CD4-positive, CD25-positive, alpha-beta regulatory T cell (primary cell): ENCODE data around the gene SNX20. TPM values are rescaled to one million over a fixed set of nuclear protein-coding genes. Genes with fewer than 3 reads are reported as not detected.

ENCODE experiments used
- ATAC-seq, 2 donors: fragments of 150-1000 bp; cut with Tn5 transposase; one replicate each; pipeline ENCODE4 v1.10.0; 2021; ENCODE audit warnings: low read depth in 2 of 2, moderate number of reproducible peaks in 2 of 2, moderate library complexity in 1 of 2
- DNase-seq, 3 donors: peaks; one replicate each; pipeline versions ENCODE4 v3.0.0 to v3.0.0-alpha.2; 2012 to 2022; ENCODE audit warnings: mixed read lengths in 1 of 3
- H3K27ac ChIP-seq: one replicate; pipeline ENCODE4 v1.7.0; 2013; ENCODE audit warnings: mild to moderate bottlenecking, low read length; ENCODE audit not compliant: insufficient read depth, poor library complexity, severe bottlenecking
- H3K27me3 ChIP-seq: one replicate; pipeline ENCODE4 v1.7.0; 2013; ENCODE audit warnings: low read length; ENCODE audit not compliant: control insufficient read depth, insufficient read depth
- H3K36me3 ChIP-seq: one replicate; pipeline ENCODE4 v1.7.0; 2013; ENCODE audit warnings: mild to moderate bottlenecking, low read length, moderate library complexity; ENCODE audit not compliant: control insufficient read depth, insufficient read depth
- H3K4me1 ChIP-seq: 2 replicates; pipeline ENCODE4 v1.7.0; 2013; ENCODE audit warnings: mild to moderate bottlenecking, low read length; ENCODE audit not compliant: insufficient read depth, control insufficient read depth, poor library complexity, severe bottlenecking
- H3K4me3 ChIP-seq: one replicate; pipeline ENCODE4 v1.7.0; 2013; ENCODE audit warnings: low read depth, mild to moderate bottlenecking, low read length, moderate library complexity
- H3K9me3 ChIP-seq, 2 experiments: 1 replicate in 1 of 2; 2 replicates in 1 of 2; pipeline ENCODE4 v1.7.0; 2013; ENCODE audit warnings: low read length in 2 of 2, mild to moderate bottlenecking in 1 of 2, moderate library complexity in 1 of 2; ENCODE audit not compliant: control insufficient read depth in 2 of 2
- H3K27ac Mint-ChIP-seq, 3 donors: one replicate each; pipeline ENCODE4 v1.8.0; 2020 to 2022; ENCODE audit warnings: mild to moderate bottlenecking in 3 of 3, mixed read lengths in 3 of 3, moderate library complexity in 2 of 3
- H3K27me3 Mint-ChIP-seq: one replicate; pipeline ENCODE4 v1.8.0; 2022; ENCODE audit warnings: mild to moderate bottlenecking, mixed read lengths
- H3K36me3 Mint-ChIP-seq: one replicate; pipeline ENCODE4 v1.8.0; 2020; ENCODE audit warnings: mixed read lengths
- H3K4me1 Mint-ChIP-seq, 4 donors: one replicate each; pipeline ENCODE4 v1.8.0; 2020 to 2022; ENCODE audit warnings: mixed read lengths in 4 of 4, mild to moderate bottlenecking in 1 of 4
- H3K4me3 Mint-ChIP-seq, 4 donors: one replicate each; pipeline ENCODE4 v1.8.0; 2020 to 2022; ENCODE audit warnings: mild to moderate bottlenecking in 4 of 4, mixed read lengths in 4 of 4, moderate library complexity in 3 of 4
- H3K9me3 Mint-ChIP-seq, 7 donors: one replicate each; pipeline ENCODE4 v1.8.0; 2020 to 2022; ENCODE audit warnings: mixed read lengths in 7 of 7, mild to moderate bottlenecking in 3 of 7, moderate library complexity in 2 of 7
- polyA plus RNA-seq, 4 donors: library from polyadenylated mRNA; unstranded; fragments of 300-500 nt; fragmentation: Illumina TruSeq; gene quantifications; one replicate each; pipeline ENCODE4 v1.2.3, GENCODE V29; 2021
- total RNA-seq: library from RNA; stranded (reverse); gene quantifications from one replicate; pipeline ENCODE4 v1.2.3, GENCODE V29; 2022

Gene SNX20
- total and polyA plus RNA-seq, 5 donors from 2014 or later: 69.2 to 173 (median 130) TPM

- H3K4me1 Mint-ChIP-seq: peaks cover 0 to 5% (median 0%) of the 10 kb centered on the region in 4 donors
- no peak for ATAC-seq
- Histone ChIP-seq H3K27ac (no peak overlapping the region), H3K4me1 (no peaks in the 10 kb centered on the region), H3K4me3 (no peak overlapping the region), H3K27me3 (no peaks in the 10 kb centered on the region), H3K9me3 (no peaks in the 10 kb centered on the region), H3K36me3 (no peaks in the 10 kb centered on the region)
- no peaks in the 10 kb centered on the region for H3K9me3 Mint-ChIP-seq
- H3K27me3 Mint-ChIP-seq: no peaks in the 10 kb centered on the region
- no peak overlapping the region for H3K4me3 Mint-ChIP-seq
- no peak for DNase-seq
- H3K36me3 Mint-ChIP-seq: peaks cover 18% of the 10 kb centered on the region
- no peak overlapping the region for H3K27ac Mint-ChIP-seq
These were observed 29.2 kb downstream of the SNX20 start for GRCh38 chr16:50651835-50652438.

DNA sequence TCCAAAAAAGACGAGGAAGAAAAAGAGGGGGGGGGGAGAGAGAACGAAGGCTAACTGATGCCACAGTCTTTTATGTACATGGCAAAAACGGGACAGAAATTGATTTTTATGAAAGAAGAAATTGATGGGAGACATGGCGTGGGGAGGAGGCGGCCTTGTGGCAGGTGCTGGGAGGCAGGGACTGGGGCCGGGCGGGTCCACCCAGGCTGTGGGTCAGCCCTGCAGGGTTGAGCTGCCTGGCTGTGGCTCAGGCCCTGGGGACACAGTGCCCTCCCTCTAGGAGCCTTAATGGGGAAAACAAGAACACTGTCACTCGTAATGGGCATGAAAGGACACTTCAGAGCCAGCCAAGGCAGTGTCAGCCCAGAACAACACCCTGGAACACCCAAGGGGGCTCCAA, 34.8 kb downstream of the SNX20 start:
- Mint-ChIP-seq H3K4me1 (peaks cover 0 to 6% (median 5%) of the 10 kb centered on the region in 4 donors), H3K9me3 (no peaks in the 10 kb centered on the region), H3K4me3 (no peak overlapping the region), H3K27ac (no peak overlapping the region), H3K36me3 (peaks cover 6% of the 10 kb centered on the region), H3K27me3 (no peaks in the 10 kb centered on the region)
- H3K4me1 ChIP-seq: no peaks in the 10 kb centered on the region
- H3K27me3 ChIP-seq: no peaks in the 10 kb centered on the region
- H3K4me3 ChIP-seq: no peak overlapping the region
- no peak for DNase-seq
- H3K36me3 ChIP-seq: no peaks in the 10 kb centered on the region
- no peak for ATAC-seq
- H3K9me3 ChIP-seq: no peaks in the 10 kb centered on the region
- H3K27ac ChIP-seq: no peak overlapping the region

DNA sequence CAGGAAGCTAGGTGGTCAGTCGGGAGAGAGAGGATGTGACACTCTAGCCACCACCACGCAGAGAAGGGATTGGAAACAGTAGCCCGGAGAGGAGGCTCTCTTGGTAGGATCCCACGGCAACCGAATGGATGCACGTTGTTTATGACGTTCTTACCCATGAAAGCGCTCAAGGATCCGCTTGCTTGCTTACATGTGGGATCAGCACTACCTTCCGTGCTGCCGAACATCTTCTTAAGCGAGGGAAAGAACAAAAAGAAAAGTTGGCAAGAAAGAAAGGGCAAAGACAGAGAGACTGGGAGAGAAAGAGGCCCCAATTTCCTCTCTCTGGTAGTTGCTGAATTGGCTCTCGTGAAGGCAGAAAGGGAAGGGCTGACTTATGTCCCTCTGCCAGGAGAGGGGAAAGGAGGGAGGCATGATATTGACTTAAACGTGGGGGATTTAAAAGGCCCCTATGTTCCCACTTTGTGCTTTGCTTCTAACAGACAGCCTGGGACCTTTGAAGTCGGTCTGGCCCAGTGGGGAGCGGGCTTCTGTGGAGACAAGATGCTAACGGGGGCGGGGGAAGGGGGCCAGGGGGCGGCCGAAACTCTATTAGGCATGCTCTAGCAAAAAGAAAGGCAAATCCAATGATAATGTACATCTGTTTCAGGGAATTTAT, 35.4 kb downstream of the SNX20 start:
- H3K4me1 Mint-ChIP-seq: peaks cover 0 to 6% (median 5%) of the 10 kb centered on the region in 4 donors
- Histone ChIP-seq H3K4me1 (no peaks in the 10 kb centered on the region), H3K27me3 (no peaks in the 10 kb centered on the region), H3K4me3 (no peak overlapping the region), H3K27ac (no peak overlapping the region), H3K36me3 (no peaks in the 10 kb centered on the region), H3K9me3 (no peaks in the 10 kb centered on the region)
- no peaks in the 10 kb centered on the region for H3K9me3 Mint-ChIP-seq
- no peak for DNase-seq
- no peaks in the 10 kb centered on the region for H3K27me3 Mint-ChIP-seq
- no peak for ATAC-seq
- H3K27ac Mint-ChIP-seq: peak overlapping the region in 2 of 3 donors; percentile 42 to 73
- H3K4me3 Mint-ChIP-seq: peak overlapping the region in 1 of 4 donors; percentile 38
- H3K36me3 Mint-ChIP-seq: peaks cover 6% of the 10 kb centered on the region

- Histone ChIP-seq H3K27ac (no peak overlapping the region), H3K4me3 (no peak overlapping the region), H3K9me3 (no peaks in the 10 kb centered on the region), H3K4me1 (no peaks in the 10 kb centered on the region), H3K36me3 (no peaks in the 10 kb centered on the region), H3K27me3 (no peaks in the 10 kb centered on the region)
- H3K9me3 Mint-ChIP-seq: no peaks in the 10 kb centered on the region
- H3K4me1 Mint-ChIP-seq: peaks cover 0 to 6% (median 5%) of the 10 kb centered on the region in 4 donors
- peak in 1 of 2 donors; percentile 69 for ATAC-seq
- peaks cover 6% of the 10 kb centered on the region for H3K36me3 Mint-ChIP-seq
- H3K27ac Mint-ChIP-seq: peak overlapping the region in 1 of 3 donors; percentile 12
- no peaks in the 10 kb centered on the region for H3K27me3 Mint-ChIP-seq
- no peak overlapping the region for H3K4me3 Mint-ChIP-seq
- DNase-seq: peak in 2 of 3 donors; percentile 50
These were observed 36.4 kb downstream of the SNX20 start for GRCh38 chr16:50644729-50645128.

DNA sequence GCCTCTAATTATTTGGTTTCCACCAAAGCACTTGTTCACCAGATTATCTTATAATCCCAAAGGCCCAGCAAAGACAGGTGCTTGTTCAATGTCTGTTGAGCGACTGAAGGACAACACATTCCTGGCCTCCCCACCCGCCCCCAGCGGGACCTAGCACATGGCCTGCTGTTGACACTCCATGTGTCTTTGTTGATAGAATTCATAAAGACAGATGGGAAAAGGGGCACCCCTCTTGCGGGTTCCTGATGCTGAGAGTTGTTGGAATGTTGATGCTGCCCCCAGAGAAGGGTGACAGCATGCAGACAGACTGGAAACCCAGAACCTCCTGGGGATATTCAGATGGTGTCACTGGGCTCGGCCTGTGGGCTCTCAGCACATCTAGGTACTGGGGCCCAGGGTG, 36.9 kb downstream of the SNX20 start:
- no peak overlapping the region for H3K27ac Mint-ChIP-seq
- H3K9me3 ChIP-seq: no peaks in the 10 kb centered on the region
- H3K4me3 ChIP-seq: no peak overlapping the region
- H3K36me3 Mint-ChIP-seq: peaks cover 6% of the 10 kb centered on the region
- no peaks in the 10 kb centered on the region for H3K27me3 Mint-ChIP-seq
- ATAC-seq (no peak), DNase-seq (no peak)
- peaks cover 0 to 6% (median 5%) of the 10 kb centered on the region in 4 donors for H3K4me1 Mint-ChIP-seq
- H3K27me3 ChIP-seq: no peaks in the 10 kb centered on the region
- H3K9me3 Mint-ChIP-seq: no peaks in the 10 kb centered on the region
- no peaks in the 10 kb centered on the region for H3K36me3 ChIP-seq
- H3K4me1 ChIP-seq: no peaks in the 10 kb centered on the region
- no peak overlapping the region for H3K4me3 Mint-ChIP-seq
- no peak overlapping the region for H3K27ac ChIP-seq

DNA sequence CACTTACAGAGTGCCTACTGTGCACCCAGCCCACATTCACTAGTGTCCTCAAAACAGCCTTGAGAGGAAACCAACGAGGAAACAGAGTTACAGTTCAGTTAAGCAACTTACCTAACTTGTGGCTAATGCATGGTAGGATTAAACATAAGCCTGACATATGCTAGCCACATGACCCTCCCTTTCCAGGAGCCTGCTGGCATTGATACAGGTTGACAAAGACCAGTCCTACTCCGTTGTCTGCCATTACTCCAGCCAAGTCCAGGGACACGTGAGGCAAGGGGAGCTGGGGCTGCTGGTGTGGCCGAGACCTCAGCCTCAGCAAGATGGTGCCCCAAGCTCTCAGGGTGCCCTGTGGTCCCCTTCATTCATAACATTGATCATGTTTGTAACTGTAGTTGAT, 37.9 kb downstream of the SNX20 start:
- no peak overlapping the region for H3K27ac ChIP-seq
- H3K27me3 ChIP-seq: no peaks in the 10 kb centered on the region
- H3K27me3 Mint-ChIP-seq: no peaks in the 10 kb centered on the region
- H3K36me3 Mint-ChIP-seq: peaks cover 1% of the 10 kb centered on the region
- no peaks in the 10 kb centered on the region for H3K4me1 ChIP-seq
- no peaks in the 10 kb centered on the region for H3K9me3 ChIP-seq
- H3K4me3 Mint-ChIP-seq: no peak overlapping the region
- DNase-seq (no peak), ATAC-seq (no peak)
- H3K4me1 Mint-ChIP-seq: peaks cover 0 to 6% (median 3%) of the 10 kb centered on the region in 4 donors
- H3K27ac Mint-ChIP-seq: no peak overlapping the region
- H3K36me3 ChIP-seq: no peaks in the 10 kb centered on the region
- no peak overlapping the region for H3K4me3 ChIP-seq
- no peaks in the 10 kb centered on the region for H3K9me3 Mint-ChIP-seq

- ATAC-seq: no peak
These were observed 38.8 kb downstream of the SNX20 start for GRCh38 chr16:50642349-50642748.

GRCh38 chr16:50641818-50642187, 39.3 kb downstream of the SNX20 start:
- H3K9me3 ChIP-seq: no peaks in the 10 kb centered on the region
- peaks cover 0 to 6% (median 4%) of the 10 kb centered on the region in 4 donors for H3K4me1 Mint-ChIP-seq
- ATAC-seq (no peak), DNase-seq (no peak)
- H3K4me1 ChIP-seq: no peaks in the 10 kb centered on the region
- H3K27ac Mint-ChIP-seq: no peak overlapping the region
- H3K36me3 Mint-ChIP-seq: peaks cover 2% of the 10 kb centered on the region
- H3K9me3 Mint-ChIP-seq: no peaks in the 10 kb centered on the region
- H3K27ac ChIP-seq: no peak overlapping the region
- H3K4me3 Mint-ChIP-seq: no peak overlapping the region
- H3K27me3 ChIP-seq: no peaks in the 10 kb centered on the region
- H3K4me3 ChIP-seq: no peak overlapping the region
- no peaks in the 10 kb centered on the region for H3K27me3 Mint-ChIP-seq
- no peaks in the 10 kb centered on the region for H3K36me3 ChIP-seq

More at GRCh38 chr16:50642349-50642748, 38.8 kb downstream of the SNX20 start:
- Histone ChIP-seq H3K36me3 (no peaks in the 10 kb centered on the region), H3K4me3 (no peak overlapping the region), H3K27me3 (no peaks in the 10 kb centered on the region), H3K9me3 (no peaks in the 10 kb centered on the region), H3K27ac (no peak overlapping the region), H3K4me1 (no peaks in the 10 kb centered on the region)
- DNase-seq: no peak
- Mint-ChIP-seq H3K4me3 (no peak overlapping the region), H3K4me1 (peaks cover 0 to 6% (median 3%) of the 10 kb centered on the region in 4 donors), H3K9me3 (no peaks in the 10 kb centered on the region), H3K36me3 (no peaks in the 10 kb centered on the region), H3K27me3 (no peaks in the 10 kb centered on the region), H3K27ac (no peak overlapping the region)
